AG04450 (cell line): ENCODE data around the gene SLC2A9. TPM values are rescaled to one million over a fixed set of nuclear protein-coding genes. Genes with fewer than 3 reads are reported as not detected.

Experiments
- CTCF ChIA-PET: fragments of 300-600, 350-600 bp; formaldehyde crosslinking; extraction: SDS; loops from one replicate; lab custom pipeline; 2022; ENCODE audit warnings: antibody characterized with exemption, inconsistent platforms; lab: Charles Lee
- POLR2A ChIA-PET: fragments of 350-600 bp; formaldehyde crosslinking; extraction: SDS; loops from one replicate; lab custom pipeline; 2021; ENCODE audit warnings: antibody characterized with exemption, inconsistent platforms; lab: Yijun Ruan, JAX
- DNase-seq: peaks from one replicate; pipeline ENCODE4 v3.0.0-alpha.2; 2011; ENCODE audit warnings: low read depth, low spot score
- H3K27ac ChIP-seq: one replicate; pipeline ENCODE4 v1.5.1; 2012; ENCODE audit warnings: low read depth, low read length, control low read depth
- H3K27me3 ChIP-seq: one replicate; pipeline ENCODE4 v1.6.0; 2012; ENCODE audit warnings: low read length; ENCODE audit not compliant: control insufficient read depth, insufficient read depth
- H3K4me3 ChIP-seq: 2 replicates; pipeline ENCODE4 v1.5.1; 2011; ENCODE audit warnings: mild to moderate bottlenecking, low read depth, low read length, control low read depth
- H3K9me3 ChIP-seq: 2 replicates; pipeline ENCODE4 v1.5.1; 2012; ENCODE audit warnings: low read length; ENCODE audit not compliant: control insufficient read depth, insufficient read depth
- CTCF ChIP-seq: IDR thresholded peaks from 2 replicates; pipeline ENCODE4 v1.5.1; 2011; ENCODE audit warnings: low read depth, low read length, control low read depth, inconsistent platforms
- polyA plus RNA-seq: library from polyadenylated mRNA; depleted of rRNA; stranded (reverse); fragments of >200 nt; gene quantifications from 2 replicates; pipeline ENCODE4 v1.2.3, GENCODE V29; 2011

The SLC2A9 gene
- polyA plus RNA-seq, 1 experiment, result 2.4 TPM

DNA sequence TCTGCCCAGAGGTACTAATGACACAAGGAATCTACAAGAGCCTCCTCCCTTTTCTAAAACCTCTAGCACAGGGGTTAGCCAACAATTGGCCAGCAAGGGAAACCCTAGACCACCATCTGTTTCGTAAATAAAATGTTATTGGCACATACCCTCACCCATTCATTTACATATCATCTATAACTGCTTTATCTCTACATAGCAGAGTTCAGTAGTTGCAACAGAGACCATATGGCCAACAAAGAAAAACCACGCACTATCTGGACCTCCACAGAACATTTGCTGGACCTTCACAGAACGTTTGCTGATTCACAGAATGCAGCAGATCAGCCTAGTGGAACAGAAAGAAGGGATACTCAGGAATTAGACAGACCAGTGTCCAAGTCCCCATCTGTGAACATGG is 9.4 kb downstream of the SLC2A9 start:
- Histone ChIP-seq H3K27ac (no peak overlapping the region), H3K9me3 (no peaks in the 10 kb centered on the region), H3K4me3 (no peak overlapping the region), H3K27me3 (peaks cover 2% of the 10 kb centered on the region)
- ChIA-PET POLR2A (no interaction called here), CTCF (no interaction called here)
- no peak for TF ChIP-seq CTCF
- no peak for DNase-seq

DNA sequence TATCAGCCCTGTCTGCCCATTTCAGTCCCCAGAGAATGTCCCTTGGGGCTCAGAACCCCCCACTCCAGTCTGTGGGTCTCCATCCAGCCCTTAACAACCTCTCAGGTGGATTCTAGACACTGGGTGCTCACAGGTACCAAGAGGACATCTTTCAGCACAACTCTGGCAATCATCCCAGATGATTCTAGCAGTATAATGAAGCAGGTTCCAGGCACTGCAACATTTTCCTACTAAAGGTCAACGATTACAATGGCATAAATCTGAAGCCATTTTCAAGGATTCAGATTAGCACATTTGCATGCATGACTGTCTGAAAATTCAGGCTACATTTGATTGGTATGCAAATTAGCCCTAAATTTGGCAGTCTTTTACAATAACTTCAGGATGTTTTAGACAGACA is 10.0 kb downstream of the SLC2A9 start:
- ChIA-PET POLR2A (no interaction called here), CTCF (no interaction called here)
- no peak for TF ChIP-seq CTCF
- H3K27ac ChIP-seq, result no peak overlapping the region
- H3K9me3 ChIP-seq, result no peaks in the 10 kb centered on the region
- H3K27me3 ChIP-seq, result peaks cover 2% of the 10 kb centered on the region
- no peak overlapping the region for H3K4me3 ChIP-seq
- DNase-seq, result no peak

DNA sequence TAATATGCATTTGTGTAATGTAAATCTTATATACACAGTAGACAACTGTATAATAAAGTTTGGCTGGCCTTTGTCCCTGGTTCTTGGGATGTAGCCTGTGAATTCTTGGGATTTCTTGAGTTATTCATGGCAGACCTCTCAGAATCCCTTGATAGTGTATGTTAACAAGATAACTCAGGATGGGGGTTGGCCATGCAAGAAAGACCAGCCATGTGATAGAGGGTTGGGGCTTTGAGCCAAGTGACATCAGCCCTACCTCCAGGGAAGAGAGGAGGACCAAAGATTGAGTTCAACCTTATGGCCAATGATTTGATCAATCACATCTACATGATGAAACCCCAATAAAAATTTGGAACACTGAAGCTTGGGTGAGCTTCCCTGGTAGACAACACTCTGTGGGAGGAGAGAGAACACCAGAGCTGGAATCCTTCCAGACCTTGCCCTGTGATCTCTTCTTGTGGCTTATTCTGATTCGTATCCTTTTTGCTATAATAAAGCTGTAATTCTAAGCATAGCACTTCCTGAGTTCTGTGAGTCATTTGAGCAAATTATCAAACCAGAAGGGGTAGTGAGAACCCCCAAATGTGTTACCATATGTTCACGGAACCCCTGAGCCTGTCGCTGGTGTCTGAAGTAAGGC is 11.3 kb downstream of the SLC2A9 start:
- CTCF ChIA-PET, result no interaction called here
- H3K9me3 ChIP-seq, result no peaks in the 10 kb centered on the region
- peaks cover 2% of the 10 kb centered on the region for H3K27me3 ChIP-seq
- no peak for TF ChIP-seq CTCF
- no peak overlapping the region for H3K4me3 ChIP-seq
- POLR2A ChIA-PET, result no interaction called here
- no peak for DNase-seq
- H3K27ac ChIP-seq, result no peak overlapping the region

- no peak for DNase-seq
- Histone ChIP-seq H3K9me3 (no peaks in the 10 kb centered on the region), H3K27ac (no peak overlapping the region), H3K27me3 (no peaks in the 10 kb centered on the region), H3K4me3 (no peak overlapping the region)
- TF ChIP-seq CTCF, result no peak
- POLR2A ChIA-PET, result no interaction called here
- CTCF ChIA-PET, result interaction anchor here (0.8 to 0.9 kb wide), 2 partner anchors 12 to 20 kb away, joined by 3 read pairs; no protein-coding TSS in a partner anchor
These were observed 12.7 kb downstream of the SLC2A9 start for GRCh38 chr4:10008609-10009005.

GRCh38 chr4:10007793-10008608 is 13.3 kb downstream of the SLC2A9 start:
- Histone ChIP-seq H3K9me3 (no peaks in the 10 kb centered on the region), H3K4me3 (no peak overlapping the region), H3K27ac (peak overlapping the region; percentile 31), H3K27me3 (no peaks in the 10 kb centered on the region)
- TF ChIP-seq CTCF, result no peak
- no peak for DNase-seq
- POLR2A ChIA-PET, result no interaction called here
- CTCF ChIA-PET, result interaction anchor here (0.8 to 0.9 kb wide), 2 partner anchors 12 to 20 kb away, joined by 3 read pairs; no protein-coding TSS in a partner anchor
